ENCODE data around the gene EGFR.
A peak's percentile ranks its signal among the peaks of the same experiment; 100 is the strongest.

EGFR gene

DNA sequence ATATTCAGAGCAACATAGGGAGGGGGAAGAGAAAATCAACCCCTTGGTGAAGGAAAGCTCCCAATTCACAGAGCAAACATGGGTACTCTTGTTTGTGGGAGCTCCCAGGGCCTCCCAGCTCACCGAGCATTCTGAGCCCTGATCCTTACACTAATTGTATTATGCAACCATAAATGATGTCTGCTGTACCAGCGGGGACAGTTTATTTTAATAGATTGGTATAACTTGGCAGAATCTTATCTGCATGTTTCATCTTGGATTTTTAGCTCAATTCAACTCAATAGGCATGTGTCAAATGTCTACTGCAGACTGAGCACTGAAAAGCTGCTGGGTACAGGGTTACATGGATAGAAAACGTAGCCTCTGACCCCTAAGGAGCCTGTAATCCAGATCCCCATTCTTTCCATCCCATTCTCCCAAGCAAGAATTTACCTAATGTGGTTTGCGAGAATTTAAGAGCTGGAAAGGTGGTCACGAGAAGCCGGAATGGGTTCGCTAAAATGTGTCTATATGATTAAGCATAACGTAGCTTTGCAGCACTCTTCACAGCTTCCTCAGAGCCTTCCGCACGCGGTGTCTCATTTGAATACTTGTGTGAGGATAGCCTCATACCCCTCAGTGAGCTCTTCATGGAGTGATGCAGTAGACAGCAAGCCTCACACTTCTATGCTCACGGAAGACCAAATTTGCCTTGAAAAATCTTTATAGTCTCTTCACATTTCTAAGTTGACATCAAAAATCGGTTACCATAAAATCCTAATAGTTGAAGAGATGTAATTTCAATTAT lies 18.3 kb downstream of the EGFR start:
- no peak for DNase-seq

DNA sequence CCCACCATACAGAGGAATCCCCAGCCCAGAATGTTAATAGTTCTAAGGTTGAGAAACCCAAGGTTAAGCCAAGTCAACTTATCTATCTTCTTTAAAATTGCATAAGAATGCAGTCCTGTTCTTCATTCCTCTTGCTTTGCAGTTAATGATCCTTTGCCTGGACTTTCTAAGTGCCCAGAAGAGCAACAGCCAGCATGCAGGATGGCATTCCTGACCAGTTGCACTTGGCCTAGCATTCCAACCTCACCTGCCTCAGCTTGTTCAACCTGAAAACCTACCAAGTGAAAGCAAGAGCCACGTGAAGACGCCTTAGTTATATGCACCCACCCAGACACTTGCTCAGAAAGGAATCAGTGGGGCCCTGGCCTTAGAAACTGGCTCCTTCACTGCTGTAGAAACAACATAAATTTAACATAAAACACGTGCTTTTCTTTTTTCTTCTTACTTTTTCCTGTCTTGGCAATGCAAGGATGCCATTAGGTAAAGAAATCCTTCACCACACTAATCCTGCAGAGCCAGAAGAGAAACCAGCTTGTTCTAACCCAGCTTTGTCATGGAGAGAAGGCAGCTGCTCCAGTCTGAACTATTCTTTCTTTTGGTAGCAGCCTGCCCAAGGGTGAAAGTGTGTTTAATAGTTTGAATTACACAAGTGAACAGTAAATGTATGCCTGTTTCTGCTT lies 25.0 kb downstream of the EGFR start:
- no peak for DNase-seq

DNA sequence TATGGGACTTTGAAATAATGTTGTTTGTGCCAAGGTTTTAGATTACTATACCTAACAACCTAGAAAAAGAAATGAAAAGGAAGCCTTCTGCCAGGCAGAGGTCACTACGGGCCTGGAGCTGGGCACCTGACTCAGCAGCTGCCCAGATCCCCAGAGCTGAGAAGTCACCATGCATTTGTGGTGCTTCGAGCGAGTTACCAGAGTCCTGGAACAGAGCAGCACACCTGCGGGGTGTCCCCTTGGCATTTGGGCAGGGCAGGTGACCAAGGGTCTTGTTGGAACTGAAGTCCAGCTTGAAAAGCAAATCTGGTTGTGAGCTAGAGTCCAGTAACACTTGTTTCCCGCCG lies 25.5 kb downstream of the EGFR start:
- no peak for DNase-seq

DNA sequence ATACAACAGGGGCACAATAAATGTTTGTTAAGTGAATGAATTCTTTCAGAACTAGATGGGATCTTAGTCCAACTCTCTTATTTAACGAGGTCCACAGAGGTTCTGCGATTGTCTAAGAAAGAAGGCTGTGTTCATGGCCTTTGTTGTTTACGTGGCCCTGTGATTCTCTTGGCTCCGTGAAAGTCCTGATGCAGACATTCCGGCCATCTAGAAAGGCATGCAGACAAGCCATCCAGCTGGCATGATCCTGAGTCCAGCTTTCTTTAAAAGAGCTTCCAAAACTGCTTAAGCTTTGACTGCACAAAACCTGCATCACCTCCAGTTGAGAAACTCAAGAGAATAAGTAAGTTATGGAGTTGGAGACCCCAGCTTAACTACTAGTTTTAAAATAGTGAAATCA lies 26.0 kb downstream of the EGFR start:
- no peak for DNase-seq

DNA sequence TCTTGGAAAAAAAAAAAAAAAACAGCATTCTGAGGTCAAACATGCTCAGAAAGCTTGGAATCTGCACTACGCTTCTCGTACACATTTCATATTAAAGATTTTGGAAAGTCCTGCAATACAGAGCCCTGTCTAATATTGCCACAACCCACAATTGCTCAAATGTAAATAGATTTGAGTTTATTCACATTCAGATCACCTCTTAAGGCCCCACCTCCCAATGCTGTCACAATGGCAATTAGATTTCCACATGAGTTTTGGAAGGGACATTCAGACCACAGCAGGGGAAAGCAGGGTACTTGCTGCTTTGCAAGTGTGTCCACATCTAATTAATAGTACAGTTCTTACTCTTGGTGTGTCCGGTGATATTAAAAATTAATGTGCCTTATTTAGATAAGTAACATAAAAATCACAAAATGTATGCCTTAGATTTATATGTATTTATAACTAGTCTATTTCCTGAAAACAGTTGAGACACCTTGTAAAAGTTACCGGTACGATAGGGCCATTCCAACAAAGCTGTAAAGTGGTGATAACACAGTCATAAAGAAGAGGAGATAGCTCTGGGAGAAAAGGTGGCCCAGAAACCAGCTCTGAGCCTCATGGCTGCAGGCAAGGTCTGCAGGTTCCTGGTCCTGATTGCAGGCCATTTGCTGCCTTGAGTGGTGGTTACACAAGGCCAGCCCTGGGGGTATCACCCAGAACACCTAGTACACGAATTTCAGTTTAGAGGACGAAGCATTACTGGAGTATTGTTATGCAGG lies 27.9 kb downstream of the EGFR start:
- no peak for DNase-seq

DNA sequence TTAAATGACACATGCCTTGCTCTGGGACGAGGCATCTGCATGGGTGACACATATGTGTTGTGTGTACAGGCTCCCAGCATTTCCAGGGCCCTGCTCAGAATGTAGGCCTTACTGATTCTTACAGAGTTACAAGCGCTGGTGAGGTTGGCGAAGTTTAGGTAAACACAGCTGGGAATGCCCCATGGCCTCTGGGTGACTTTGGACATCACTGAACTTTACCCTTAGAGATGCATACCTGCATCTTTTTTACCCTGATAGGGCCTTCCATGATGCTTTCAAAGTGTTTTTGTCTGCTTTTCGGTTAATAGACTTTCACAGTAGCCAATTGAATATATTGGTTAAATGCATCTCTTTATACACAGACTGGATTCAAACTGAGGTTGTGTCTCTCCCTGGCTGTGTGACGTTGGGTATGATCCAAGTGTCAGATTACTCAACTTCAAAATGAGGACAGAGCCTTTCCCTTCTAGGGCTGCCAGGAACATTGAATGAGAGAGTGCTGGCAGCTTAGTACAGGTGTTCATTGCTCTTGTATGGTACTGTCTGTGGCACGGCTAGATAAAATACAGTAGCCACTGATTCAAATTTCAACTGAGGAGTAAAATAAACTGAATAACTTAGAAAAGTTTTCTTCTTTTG lies 29.5 kb downstream of the EGFR start:
- no peak for DNase-seq

DNA sequence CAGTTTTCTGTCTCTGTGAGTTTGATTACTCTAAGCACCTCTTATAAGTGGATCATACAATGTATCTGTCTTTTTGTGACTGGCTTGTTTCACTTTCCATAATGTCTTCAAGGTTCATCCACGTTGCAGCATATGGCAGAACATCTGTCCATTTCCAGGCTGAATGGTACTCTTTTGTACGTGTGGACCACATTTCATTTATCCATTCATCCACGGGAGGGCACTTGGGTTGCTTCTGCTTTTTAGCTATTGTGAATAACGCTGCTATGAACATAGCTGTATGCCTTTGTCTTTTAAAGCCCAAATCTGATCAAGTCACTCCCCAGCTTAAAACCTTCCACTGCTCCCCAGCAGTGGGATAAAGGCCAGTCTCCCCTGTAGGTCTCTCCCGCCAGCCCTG lies 31.5 kb downstream of the EGFR start:
- DNase-seq: no peak

DNA sequence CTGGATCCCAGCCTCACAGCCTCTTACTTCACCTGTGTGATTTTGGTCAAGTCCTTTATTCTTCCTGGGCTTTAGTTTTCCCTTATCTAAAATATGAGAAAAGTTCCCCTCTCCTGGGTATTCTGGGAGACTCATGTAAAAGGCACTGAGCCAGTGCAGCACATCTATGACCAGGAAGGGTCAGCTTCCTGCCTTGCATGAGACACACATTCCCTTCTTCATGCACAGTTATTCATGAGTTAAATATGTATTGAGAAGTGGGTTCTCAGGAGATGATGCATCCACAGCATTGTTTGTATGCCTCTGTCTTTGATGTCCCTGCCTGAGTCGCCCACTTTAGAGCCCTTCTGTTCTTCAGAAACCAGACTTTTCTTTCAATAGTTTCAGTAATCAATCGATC lies 33.3 kb downstream of the EGFR start:
- peak; percentile 76 for DNase-seq

DNA sequence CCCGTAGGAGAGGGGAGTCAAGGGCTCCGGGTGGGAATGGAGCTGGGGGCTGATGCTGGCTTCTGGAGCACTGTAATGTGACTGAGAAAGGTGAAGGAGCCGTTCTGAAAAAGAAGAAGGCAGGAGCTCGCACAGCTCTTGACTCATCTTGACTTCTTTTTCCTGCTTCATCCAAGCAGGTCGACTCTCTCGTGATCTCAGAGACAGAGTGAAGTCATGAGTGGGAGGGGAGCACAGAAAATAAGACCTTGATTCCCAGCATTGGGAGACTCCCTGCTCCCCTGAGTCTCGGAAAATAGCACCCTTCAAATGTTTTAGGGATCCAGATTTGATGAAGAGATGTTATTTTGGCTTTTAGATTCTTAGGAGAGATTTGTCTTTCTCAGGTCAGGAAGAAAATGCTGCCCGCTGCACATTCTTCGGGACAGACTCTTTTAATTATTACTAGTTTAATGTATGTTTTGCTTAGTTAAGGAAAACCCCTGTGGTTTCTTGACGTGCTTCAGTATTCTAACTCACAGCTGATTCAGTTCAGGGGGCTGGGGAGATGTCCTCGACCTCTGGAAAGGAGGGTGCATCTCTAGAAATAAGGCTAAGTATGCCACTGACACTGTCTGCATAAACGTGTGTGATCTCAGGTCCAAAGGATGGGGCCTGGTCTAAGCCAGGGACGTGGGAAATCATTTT lies 34.1 kb downstream of the EGFR start:
- DNase-seq: peak; percentile 73

DNA sequence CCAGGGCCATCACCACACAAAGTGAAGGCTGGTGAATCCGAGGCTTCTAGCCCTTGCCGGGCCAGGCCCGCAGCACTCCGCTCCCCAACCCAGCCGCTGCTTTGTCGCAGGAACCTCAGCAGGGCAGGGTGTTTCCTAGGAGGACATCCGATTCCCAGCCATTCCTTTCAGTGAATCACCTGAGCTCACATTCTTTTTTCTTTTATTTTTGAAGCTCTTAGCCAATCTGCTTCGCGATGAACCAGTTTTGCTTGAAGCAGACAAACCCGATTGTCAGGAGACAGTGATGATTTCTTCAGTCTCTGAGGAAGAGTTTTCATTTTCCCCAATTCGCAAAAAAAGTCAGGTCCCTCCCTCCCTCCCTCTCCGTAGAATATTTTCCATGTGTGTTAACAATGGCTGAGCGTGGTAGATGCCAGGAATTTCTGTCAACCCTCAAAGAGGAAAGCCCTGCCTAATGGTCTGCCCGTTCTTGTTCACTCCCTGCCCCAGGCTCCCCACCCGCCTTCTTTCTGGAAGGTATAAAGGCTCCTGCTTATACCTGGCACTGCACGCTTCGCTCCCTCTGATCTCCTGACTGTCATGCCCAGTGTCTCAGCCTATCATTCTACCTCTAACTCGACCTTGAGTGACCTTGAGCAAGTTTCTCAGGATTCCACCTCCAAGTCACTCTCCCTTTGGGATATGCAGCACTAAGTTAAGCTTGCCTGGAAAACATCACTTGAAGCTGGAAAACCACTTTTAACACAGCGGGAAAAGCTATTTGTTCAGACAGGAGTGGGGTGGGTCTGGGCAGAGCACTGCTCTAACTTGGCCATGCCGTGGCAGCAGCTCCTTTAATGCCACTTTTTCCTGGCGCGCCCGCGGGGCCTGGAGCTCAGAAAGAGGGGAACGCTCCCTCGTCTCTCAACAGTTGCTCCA lies 35.1 kb downstream of the EGFR start:
- no peak for DNase-seq

DNA sequence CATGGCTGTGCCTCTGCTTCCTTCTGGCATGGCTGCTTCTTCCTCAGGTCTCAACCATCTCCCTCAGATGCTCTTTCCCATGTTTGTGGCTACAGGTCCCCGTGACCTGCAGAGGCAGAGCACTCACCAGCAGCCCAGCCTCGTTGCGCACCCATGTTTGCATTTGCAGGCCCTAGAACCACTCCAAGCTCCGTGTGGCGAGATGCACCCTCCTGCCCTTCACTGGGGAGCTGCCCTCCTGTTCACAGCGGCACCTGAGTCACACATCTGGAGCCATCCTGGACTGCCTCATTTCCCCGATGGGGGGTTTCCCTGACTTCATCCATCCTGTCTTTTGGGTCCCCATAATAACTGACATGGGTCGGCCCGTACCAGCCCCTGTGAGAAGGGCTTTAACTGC lies 35.9 kb downstream of the EGFR start:
- DNase-seq: no peak

DNA sequence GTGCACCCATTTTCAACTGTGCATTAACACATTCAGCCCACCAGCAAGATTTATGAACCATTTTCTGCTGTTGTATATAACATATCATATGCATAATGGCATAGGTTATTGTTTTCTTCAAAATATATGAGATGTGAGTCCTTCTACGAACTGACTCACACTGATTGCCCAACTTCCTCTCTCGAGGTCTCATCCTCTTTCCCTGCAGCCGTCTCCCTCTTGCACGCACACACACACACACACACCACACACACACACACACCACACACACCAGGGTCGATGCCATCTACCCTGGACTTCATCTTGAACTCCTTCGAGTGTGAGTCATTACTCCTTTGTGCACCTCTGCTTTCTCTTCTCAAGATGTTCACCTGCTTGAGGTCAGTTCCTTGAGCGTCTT lies 36.7 kb downstream of the EGFR start:
- DNase-seq: peak; percentile 83

DNA sequence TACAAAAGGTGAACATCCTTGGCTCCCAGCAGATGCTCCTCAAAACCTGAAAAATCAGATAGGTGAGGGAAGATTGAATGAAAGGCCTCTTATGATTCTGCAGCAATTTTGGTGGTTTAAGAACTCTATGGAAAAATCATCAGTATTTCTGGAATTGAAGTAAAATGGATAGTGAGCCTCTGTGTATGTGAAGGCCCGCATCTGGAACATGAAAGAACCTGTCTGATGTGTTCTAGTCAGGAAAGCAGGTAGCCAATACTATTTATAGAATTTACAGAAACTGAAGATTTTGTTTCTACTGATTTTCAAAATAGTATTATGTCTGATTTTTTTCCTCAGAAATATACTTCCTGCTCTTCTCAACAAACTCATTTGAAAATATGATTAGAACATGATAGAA lies 37.3 kb downstream of the EGFR start:
- DNase-seq: no peak

DNA sequence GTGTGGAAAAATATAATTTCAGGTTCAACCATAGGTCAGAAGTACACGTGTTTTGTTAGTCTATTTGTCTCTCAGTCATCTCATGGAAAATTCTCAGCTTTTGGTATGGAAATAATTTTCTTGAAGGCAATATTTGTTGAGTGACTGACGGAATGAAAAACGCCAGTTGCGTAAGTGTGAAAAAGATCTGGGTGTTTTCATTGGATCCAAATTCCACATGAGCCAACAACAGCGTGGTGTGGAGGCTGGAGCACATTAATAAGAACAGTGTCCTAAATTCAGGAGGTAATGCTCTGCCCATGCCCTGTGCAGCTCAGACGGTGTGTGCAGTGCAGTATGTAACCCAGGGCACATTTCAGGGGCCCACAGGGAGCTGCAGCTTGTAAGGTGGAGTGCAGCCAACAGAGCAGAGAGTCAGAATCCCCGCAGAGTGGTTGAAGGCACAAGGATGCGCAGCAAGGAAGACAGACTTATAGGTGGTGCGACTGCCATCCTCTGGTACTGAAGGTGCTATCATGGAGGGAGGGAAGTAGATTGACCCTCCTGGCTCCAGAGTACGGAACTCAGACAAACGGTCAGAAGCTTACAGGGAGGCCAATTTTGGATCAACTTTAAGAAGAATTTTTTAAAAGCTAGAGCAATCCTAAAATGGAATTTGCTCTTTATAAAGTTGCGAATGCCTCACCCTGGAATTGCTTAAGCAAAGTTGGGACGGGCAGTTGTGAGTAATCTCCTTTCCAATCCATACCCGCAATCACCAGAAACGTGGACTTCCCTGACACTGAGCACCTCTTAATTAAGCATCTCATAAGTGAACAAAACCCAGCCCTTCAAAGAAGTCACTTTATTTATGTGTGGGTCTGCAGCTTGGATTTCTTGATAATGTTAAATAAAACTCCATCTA lies 38.0 kb downstream of the EGFR start:
- DNase-seq: peak; percentile 65

DNA sequence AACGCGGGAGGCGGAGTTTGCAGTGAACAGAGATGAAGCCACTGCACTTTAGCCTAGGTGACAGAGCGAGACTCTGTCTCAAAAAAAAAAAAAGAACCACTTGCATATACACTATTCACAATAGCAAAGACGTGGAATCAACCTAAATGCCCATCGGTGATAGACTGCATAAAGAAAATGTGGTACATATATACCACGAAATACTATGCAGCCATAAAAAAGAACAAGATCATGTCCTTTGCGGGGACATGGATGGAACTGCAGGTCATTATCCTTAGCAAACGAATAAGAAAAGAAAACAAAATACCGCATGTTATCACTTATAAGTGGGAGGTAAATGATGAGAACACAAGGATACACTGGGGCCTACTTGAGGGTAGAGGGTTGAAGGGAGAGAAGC lies 39.5 kb downstream of the EGFR start:
- DNase-seq: no peak

DNA sequence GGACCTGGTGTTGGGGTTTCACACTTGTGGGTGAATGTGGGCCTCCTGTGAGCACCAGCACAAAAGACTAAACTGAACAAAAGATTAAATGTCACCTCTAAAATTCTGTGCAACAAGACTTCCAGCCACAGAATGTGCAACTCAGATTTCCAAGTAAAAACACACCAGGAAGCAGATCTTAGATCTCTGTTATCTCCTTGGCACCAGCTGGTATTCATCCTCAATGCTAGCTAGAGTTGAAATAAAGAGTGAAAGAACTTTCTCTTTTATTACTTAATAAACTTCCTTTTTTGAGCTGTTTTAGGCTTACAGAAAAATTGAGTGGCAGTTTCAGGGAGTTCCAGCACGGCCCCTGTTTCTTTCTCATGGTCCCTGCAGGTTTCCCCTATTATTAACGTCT lies 40.2 kb downstream of the EGFR start:
- DNase-seq: no peak

DNA sequence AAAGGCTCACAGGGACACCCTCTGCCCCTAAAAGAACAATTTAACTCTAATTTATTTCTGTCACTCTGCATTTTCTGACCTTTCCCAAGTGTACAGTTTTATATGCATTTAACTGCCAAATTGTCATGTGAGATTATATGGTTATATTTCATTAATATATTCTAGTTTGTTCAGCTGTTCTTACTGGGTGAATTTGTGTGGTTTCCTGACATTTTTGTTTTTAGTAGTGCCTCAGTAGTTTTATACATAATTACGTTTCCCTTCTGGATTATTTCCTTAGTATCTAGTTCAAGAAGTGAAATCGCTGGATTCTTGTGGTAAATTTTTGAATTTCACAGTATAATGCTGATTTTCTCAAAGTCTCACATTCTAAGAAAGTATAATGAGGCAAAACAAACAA lies 41.3 kb downstream of the EGFR start:
- DNase-seq: no peak

DNA sequence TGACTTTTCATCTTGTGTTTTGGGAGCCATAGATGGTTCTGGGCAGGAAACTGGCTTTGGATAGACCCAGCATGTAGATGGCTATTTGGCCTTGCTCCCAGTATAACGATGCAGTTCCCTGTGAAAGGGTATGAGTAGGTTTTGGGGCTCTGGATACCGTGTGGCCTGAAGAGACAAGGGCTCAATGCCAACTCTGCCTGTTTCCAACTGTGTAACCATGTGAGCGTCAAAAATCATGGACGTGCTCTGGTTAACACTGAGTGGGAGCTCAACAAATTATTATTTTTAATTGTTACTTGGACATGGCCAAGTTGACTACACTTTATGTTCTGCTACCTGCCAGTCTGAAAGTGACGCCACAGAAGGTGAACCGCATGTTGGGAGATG lies 41.8 kb downstream of the EGFR start:
- DNase-seq: no peak

DNA sequence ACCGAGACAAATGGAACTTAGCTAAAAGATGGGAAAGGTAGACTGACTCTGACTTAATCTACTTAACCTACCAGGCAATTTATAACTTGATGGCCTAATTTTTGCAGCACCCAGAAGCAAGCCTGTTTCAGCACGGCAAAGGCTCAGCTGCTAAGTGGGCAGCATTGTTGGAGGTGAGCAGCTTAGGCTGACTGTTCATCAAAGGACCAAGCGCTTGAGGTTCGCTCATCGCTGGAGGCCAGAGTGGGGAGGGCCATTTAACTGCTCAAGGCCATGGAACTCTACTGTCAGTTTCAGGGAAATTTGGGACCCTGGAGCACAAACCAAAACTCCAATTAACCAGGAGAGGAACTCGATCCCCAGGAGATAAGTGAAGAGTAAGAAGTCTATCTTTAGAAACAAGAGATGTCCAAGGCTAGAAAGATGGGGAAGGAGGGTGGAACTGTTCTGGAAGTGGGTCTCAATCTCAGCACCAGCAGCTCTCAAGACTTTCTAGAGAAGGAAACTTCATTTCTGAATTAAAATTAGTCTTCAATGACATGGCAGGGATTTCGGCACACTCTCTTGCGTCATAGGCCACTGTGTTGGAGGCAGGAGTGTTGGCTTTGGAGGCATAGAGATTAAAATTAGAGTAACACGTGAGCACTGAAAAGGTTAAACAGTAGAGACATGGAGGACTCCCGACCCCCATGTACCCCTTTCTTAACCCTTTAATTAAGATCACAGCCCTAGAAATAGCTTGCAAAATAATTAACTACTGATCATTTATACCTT lies 43.1 kb downstream of the EGFR start:
- no peak for DNase-seq

DNA sequence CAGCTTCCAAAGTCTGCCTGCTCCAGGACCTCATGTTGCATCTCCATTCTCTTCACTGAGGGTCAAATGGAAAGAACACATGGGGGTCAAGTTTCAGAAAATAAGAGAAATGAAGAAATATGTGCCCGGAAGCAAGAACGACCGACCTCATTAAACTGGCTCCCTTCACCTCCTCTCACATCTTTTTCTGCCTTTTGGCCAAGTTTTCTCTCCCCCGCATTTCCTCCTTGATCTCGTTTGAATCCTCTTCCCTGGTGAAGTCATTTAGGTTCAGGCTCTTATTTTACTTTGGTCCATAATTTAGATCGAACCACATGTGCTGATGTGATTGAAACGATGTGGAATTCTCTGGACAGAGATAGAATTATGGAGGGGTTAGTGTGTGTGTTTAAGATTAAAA lies 44.2 kb downstream of the EGFR start:
- no peak for DNase-seq
